ENCODE measurements around the gene GPSM1.

The GPSM1 gene

DNA sequence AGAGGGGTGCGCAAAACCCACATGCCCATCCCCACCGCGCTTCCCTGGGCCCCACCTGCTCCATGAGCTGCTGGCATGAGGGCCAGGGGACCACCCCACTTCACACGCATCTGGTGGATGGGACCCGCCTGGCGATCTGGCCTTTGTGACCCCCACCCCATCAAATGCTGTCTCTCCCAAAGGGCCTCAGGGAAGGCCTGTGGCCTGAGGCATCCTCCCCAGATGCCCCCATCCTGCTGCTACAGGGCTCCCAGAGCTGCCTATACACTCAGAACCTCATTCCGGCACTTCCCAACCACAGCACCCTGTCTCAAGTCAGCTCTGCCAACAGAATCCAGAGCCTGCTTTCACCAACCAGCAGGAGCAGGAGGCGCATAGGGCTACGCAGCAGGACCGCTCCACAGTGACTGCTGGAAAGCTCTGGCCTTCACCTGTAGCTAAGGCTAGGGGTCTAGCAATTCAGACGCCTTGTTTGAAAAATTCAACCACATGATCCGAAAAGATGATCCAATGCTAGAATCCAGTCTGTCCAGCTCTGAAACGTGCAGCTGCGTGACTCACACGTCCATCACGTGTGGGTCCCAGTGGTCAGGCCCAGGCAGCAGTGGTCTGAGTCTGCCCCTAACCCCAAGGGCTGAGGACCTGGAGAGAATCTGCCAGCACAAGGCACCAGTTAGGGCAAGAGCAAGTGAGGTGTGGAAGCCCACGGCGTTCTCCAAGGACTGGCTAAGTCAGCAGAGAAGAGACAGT is 74.0 kb downstream of the GPSM1 start:
- no peaks in the 10 kb centered on the region for H3K27me3 ChIP-seq (replicated peaks)
- DNase-seq = no peak
- TF ChIP-seq, protein P1, sequence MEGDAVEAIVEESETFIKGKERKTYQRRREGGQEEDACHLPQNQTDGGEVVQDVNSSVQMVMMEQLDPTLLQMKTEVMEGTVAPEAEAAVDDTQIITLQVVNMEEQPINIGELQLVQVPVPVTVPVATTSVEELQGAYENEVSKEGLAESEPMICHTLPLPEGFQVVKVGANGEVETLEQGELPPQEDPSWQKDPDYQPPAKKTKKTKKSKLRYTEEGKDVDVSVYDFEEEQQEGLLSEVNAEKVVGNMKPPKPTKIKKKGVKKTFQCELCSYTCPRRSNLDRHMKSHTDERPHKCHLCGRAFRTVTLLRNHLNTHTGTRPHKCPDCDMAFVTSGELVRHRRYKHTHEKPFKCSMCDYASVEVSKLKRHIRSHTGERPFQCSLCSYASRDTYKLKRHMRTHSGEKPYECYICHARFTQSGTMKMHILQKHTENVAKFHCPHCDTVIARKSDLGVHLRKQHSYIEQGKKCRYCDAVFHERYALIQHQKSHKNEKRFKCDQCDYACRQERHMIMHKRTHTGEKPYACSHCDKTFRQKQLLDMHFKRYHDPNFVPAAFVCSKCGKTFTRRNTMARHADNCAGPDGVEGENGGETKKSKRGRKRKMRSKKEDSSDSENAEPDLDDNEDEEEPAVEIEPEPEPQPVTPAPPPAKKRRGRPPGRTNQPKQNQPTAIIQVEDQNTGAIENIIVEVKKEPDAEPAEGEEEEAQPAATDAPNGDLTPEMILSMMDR (IDR thresholded peaks at IDR 0.05; ENCODE audit: low read depth, low read length, missing control alignments) = no peak
- H3K36me3 ChIP-seq (replicated peaks) = peaks cover 51% of the 10 kb centered on the region
- in situ Hi-C loops (cut with HindIII; ENCODE audit: low pct_ligation_motif_present, low sequenced_read_pairs) = no loop called here
- H3K4me3 ChIP-seq (ENCODE audit: low read depth, low read length) = no peak overlapping the region
- H3K27ac ChIP-seq = no peak overlapping the region

- H3K36me3 ChIP-seq (replicated peaks) = peaks cover 48% of the 10 kb centered on the region
- TF ChIP-seq, protein P1 (IDR thresholded peaks at IDR 0.05; ENCODE audit: low read depth, low read length, missing control alignments) = no peak
- no peak overlapping the region for H3K27ac ChIP-seq
- no peak overlapping the region for H3K4me3 ChIP-seq (ENCODE audit: low read depth, low read length)
- no peak for DNase-seq
- in situ Hi-C loops (cut with HindIII; ENCODE audit: low pct_ligation_motif_present, low sequenced_read_pairs) = no loop called here
- H3K27me3 ChIP-seq (replicated peaks) = no peaks in the 10 kb centered on the region
Measured at GRCh38 chr9:136402067-136402466, 74.7 kb downstream of the GPSM1 start.

DNA sequence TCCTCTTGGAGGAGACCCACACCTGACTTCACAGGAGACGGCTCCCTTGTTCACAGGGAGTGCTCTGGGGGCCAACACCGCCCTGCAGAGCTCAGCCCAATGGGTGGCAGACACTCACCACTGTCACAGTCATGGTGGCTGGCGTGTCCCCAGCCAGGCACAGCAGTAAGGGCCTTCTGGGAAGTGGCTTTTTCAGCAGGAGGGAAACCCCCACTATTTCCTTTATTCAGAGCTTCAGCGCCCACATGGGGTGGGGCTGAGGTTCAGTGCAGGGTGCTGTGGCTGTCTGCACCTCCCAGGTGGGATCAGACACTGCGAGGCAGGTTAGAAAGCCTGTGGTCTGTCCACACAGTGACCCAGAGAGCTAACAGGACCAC is 76.2 kb downstream of the GPSM1 start:
- Histone ChIP-seq H3K27ac (no peak overlapping the region), H3K4me3 (ENCODE audit: low read depth, low read length) (no peak overlapping the region), H3K36me3 (replicated peaks) (peaks cover 45% of the 10 kb centered on the region), H3K27me3 (replicated peaks) (no peaks in the 10 kb centered on the region)
- in situ Hi-C loops (cut with HindIII; ENCODE audit: low pct_ligation_motif_present, low sequenced_read_pairs) = no loop called here
- TF ChIP-seq, protein P1 (IDR thresholded peaks at IDR 0.05; ENCODE audit: low read depth, low read length, missing control alignments) = no peak
- no peak for DNase-seq

DNA sequence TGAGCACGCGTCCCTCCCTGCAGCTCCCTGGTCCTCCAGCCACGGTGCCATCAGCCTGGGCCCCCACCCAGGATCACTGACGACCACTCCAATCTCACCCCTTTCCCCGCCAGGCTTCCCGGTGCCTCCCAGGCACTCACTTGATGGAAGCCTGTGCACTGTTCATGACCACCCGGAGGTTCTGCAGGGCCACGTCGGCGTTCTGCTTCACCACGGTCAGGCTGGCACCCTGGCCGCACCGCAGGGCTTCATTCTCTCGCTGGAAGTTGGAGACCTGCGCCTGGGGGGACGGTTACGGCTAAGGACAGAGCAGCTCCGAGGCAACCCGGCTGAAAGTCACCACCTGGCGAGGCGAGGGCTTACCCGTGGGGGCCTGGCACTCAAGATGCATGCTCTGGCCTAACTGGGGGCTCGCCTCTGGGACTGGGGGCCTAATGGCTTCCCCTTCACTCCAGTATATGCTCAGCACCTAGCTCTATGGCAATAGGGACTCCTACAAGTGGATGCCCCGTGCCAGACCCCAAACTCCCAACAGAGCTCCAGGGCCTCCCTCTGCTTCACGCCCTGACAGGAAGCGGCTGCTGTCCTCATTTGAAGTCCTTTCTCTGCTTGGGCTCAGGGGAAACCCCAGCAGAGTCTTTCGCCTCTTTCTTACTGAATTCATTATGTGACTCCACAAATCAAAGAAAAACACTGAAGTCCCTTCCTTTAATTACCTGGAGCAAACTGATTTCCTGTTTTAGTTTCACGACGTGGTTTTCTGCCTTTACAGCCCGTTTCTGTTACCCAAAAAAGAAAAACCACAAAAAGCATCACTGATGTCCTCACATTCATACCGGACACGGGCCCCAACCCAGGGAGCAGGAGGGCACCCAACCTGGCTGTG is 76.8 kb downstream of the GPSM1 start:
- no peaks in the 10 kb centered on the region for H3K27me3 ChIP-seq (replicated peaks)
- H3K36me3 ChIP-seq (replicated peaks) = peaks cover 45% of the 10 kb centered on the region
- in situ Hi-C loops (cut with HindIII; ENCODE audit: low pct_ligation_motif_present, low sequenced_read_pairs) = no loop called here
- no peak overlapping the region for H3K4me3 ChIP-seq (ENCODE audit: low read depth, low read length)
- H3K27ac ChIP-seq = no peak overlapping the region
- TF ChIP-seq, protein P1 (IDR thresholded peaks at IDR 0.05; ENCODE audit: low read depth, low read length, missing control alignments) = no peak
- no peak for DNase-seq

DNA sequence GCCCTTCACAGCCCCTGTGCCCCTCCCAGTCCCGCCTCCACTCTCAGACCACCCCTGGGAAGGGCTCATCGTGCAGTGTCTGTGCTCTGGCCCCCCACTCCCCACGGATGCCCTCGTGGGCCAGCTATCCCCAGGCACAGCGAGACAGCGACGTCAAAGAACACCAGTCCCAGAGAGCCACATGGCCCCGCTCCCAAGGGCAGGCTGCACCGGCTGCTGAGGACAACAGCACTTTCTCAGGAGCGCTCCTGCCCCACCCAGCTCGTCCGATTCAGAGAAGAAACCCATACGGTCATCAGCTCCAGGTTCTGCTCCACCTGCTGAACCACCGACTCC is 77.4 kb downstream of the GPSM1 start:
- Histone ChIP-seq H3K27me3 (replicated peaks) (no peaks in the 10 kb centered on the region), H3K36me3 (replicated peaks) (peaks cover 45% of the 10 kb centered on the region), H3K27ac (no peak overlapping the region), H3K4me3 (ENCODE audit: low read depth, low read length) (no peak overlapping the region)
- TF ChIP-seq, protein P1 (IDR thresholded peaks at IDR 0.05; ENCODE audit: low read depth, low read length, missing control alignments) = no peak
- in situ Hi-C loops (cut with HindIII; ENCODE audit: low pct_ligation_motif_present, low sequenced_read_pairs) = no loop called here
- no peak for DNase-seq
